Dedifferentiated amniotic fluid mesenchymal stem cell (primary cell): ENCODE results near the gene SLC28A3.

Source experiments
- DNase-seq: peaks from one replicate; pipeline ENCODE4 v3.0.0-alpha.2; 2016; ENCODE audit errors: extremely low spot score

The SLC28A3 gene

GRCh38 chr9:84339503-84339902 lies 1.1 kb downstream of the SLC28A3 start:
- no peak for DNase-seq

DNA sequence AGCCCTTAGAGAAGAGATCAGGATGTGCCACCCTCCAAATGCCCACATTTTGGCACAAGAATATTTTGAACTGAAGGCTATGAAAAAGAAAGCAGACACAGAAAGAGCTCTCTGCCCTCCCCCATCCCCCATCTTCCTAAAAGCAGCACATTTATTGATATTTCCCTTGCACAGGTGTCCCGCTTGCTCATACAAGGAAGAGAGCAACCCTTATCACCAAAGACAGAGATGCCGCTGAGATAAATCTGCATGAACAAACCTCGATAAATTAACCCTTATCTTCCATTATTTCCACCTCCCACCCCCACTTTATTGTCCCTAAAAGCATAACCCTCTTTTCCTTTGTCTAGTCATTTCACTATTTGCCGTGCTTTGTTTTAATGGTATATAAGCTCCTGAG lies 1.8 kb downstream of the SLC28A3 start:
- DNase-seq, result no peak

DNA sequence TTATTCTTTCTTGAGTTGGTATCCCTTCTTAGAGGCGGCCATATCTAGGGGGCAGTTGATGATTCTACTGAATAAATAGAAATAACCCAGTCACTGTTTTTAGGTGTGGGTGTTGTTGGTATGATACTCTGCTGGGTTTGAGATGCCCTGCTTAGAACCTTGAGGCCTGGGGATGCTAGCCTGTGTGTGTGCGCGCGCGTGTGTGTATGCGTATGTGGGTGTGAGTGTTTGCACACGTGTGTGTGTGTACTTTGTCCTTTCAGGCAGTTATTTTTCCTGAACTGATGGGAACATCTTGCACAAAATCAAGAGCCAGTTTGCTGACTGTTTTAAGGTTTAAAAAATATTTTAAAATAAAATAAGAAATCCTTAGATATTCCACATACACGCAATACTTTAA lies 3.3 kb downstream of the SLC28A3 start:
- no peak for DNase-seq

GRCh38 chr9:84331119-84331809 lies 9.3 kb downstream of the SLC28A3 start:
- no peak for DNase-seq

DNA sequence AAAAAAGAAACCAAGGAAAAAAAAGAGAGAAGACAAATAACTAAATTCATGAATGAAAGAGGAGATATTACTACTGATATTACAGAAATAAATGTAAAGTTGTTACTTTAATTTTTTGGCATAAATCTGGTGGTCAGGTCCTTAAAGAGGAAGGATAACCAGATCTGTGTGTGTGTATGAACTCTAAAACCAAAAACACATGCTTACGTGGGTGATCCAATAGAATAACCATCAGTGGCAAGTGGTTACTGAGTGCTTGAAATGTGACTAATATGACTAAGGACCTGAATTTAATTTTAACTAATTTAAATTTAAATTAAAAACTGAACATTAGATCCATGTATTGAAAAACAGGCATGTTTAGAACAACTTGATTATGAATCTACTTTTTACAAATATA lies 10.3 kb downstream of the SLC28A3 start:
- no peak for DNase-seq

GRCh38 chr9:84327184-84327583 lies 13.4 kb downstream of the SLC28A3 start:
- no peak for DNase-seq

DNA sequence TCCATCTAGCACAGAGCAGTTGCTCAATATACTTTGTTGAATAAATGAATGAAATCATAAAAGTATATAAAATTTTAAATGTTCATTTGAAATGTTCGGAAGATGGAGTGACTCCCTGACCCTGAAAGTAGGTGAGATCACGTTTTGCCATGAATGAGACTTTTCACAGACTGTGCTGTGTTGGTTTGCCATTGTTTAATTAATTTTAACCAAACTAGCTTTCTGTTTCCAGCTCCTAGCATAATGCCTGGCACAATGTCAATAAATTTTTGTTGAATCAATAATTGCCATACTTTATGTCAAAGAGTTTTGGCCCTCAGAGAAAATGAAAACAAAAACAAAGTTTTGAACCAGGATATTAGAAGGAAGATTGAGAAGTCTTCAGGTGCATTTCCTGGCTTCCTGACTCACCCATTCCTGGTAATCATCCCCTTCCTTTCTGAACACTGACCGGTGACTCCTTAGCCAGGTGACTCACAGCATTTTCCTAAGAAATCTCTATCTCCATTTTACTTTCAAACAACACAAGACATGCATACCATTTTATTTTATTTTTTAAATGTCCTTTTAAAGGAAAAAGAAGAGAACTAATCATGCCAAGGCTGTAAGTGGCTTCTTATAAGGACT lies 15.1 kb downstream of the SLC28A3 start:
- DNase-seq, result no peak

DNA sequence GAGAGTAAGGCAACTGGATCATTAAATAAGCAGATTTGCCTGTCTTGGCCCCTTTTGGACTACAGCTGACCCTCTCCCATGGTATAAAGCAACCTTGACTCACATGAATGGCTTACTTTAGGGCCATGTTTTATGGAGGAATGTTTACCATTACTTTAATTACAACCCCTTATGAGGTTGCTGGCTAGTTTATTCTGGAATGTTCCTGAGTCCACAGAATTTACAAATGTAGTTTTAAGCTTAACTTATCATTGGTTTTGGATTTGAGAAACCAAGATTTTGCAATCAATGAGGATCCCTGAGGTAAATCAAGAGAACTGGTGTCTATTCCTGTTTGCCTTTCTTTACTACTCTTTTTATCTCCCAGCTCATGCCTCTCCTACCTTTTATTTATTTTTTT lies 15.7 kb downstream of the SLC28A3 start:
- DNase-seq, result no peak

DNA sequence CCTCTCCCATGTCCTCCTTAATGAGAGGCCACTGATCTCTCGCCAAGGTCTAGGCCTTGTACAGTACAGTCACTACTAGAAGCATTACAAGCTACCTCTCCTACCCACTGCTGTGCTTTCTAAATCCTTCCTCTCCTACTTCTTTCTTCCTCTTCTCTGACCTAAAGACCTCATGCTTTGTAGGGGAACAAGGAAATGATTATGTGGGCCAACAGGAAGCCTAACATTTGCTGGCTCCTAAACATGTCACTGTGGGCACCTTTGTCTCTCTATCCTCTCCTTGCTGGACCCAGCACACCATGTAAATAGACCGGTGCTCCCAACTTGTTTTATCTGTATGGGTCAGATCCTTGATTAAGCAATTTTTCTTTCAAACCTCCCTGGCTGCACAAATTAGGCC lies 16.7 kb downstream of the SLC28A3 start:
- no peak for DNase-seq

- peak; percentile 73 for DNase-seq
Measured at GRCh38 chr9:84322828-84323227, 17.7 kb downstream of the SLC28A3 start.

GRCh38 chr9:84320231-84320630 lies 20.3 kb downstream of the SLC28A3 start:
- DNase-seq, result no peak

DNA sequence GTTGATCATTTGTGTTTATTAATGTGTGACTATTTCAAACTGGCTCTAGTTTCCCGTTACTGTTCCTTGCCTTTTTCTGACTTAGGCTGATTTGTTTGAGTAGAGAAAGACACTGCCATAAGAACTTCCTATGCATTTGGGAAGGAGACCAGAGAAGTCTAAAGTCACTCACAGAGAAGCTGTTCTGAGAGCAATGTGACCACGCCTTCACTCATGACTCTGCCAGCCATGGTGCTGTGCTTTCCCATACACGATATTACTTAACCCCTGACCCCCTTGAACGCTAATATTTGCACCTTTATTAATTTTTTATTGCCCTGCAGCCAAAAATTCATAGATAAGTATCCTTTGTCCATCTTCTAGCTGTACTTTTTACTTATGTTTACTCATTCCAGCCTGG lies 20.9 kb downstream of the SLC28A3 start:
- no peak for DNase-seq

- no peak for DNase-seq
Measured at GRCh38 chr9:84318981-84319380, 21.6 kb downstream of the SLC28A3 start.

GRCh38 chr9:84317563-84317962 lies 23.0 kb downstream of the SLC28A3 start:
- no peak for DNase-seq

- peak; percentile 63 for DNase-seq
Measured at GRCh38 chr9:84315278-84315877, 25.2 kb downstream of the SLC28A3 start.

DNA sequence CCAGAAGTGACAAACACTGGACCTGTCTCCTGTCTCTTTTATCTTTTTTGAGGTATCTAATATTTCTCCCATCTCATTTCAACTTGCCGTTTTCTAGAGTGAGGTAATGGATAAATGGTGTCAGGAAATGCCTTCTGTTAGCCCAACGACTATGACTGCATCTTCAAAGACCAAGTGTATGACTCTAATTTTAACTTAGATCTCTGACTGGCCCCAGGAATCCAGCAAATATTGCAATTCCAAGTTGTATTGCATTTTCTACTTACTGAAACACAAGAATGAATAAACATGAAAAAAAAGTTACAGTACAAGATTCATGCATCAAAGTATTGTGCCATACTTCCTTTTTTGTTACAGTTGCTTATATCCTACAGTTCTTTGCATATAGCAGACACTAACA lies 26.3 kb downstream of the SLC28A3 start:
- DNase-seq, result no peak

DNA sequence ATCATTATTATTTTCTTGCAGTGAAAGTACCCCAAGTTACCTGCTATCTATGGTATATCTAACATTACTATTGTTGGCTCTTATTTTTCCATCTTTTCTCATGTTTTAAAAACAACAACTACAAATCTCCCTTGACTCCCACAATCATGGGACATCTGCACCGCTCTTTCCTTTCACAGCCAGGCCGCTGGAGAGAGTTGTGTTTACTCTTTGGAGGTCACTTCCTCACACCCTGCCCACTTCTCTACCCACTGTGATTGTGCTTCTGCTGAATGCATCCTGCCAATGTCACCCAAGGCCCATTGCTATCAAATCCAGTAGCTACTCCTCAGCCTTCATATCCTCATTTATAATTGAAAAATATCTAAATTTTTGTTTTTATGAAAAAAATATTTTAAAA lies 29.7 kb downstream of the SLC28A3 start:
- DNase-seq, result no peak

- no peak for DNase-seq
Measured at GRCh38 chr9:84305497-84306131, 34.9 kb downstream of the SLC28A3 start.

DNA sequence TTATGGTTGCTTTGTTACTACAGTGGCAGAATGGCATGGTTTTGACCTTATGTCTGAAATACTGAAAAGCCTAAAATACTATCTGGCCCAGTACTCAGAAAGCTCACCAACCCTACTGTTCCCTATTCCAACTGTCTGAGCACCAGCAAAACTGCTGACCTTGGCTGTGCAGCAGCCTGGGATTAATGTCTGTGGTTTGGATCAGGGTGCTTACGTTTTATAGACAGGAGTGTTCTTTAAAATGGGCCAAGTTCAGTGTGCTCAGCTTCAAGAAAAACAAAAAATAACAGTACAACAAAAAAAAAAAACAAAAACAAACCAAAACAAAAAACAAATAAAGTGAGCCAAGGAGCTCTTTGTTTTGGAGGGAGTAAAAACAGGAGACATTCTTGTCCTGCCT lies 36.4 kb downstream of the SLC28A3 start:
- DNase-seq, result no peak

DNA sequence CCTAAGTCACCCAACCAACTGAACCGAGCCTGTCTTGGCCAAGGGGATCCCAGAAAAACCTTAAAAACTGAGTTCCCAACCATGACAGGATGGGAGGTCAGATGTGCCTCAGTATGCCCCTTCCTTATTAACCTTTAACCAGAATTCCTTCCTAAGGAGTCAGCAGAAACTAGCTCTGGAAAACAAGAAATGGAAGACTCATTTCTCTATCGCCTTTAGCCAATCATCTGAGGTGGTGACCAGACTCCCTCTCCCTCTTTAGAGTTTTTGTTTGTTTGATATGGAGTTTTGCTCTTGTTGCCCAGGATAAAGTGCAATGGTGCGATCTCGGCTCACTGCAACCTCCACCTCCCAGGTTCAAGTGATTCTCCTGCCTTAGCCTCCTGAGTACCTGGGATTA lies 37.5 kb downstream of the SLC28A3 start:
- no peak for DNase-seq

- DNase-seq, result no peak
Measured at GRCh38 chr9:84301851-84302250, 38.7 kb downstream of the SLC28A3 start.

DNA sequence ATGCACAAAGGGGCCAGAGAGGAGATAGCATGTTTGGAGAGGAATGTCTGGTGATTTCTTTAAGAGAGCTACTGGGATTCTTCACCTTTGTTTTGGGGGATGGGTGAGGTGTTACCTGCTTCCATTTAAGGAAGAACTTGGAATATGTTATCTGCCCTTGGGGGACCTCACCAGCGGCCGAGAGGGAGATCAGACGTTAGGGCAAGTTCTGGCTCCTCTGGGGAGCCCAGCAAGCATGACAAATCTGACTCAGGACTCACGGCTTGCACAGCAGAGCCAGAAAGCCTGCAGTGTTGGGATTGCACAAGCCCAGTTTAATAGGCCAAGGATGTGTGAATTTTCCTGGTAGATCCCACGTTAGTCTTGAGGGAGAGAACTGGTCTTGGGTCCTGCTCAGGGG lies 40.3 kb downstream of the SLC28A3 start:
- no peak for DNase-seq
